ENCODE measurements around the gene NDUFS8.

The NDUFS8 gene

GRCh38 chr11:68006606-68007166 lies 23.8 kb upstream of the NDUFS8 start:
- DNase-seq (ENCODE audit: insufficient read length), result no peak
- FAIRE-seq, result no peak
- no peak for TF ChIP-seq TAF1 (IDR thresholded peaks at IDR 0.05; ENCODE audit: borderline replicate concordance, low read depth, low read length)
- TF ChIP-seq POLR2A (IDR thresholded peaks at IDR 0.05; ENCODE audit: low read depth, low read length), result no peak
- no peak for TF ChIP-seq POLR2AphosphoS5 (IDR thresholded peaks at IDR 0.05; ENCODE audit: low read depth, low read length)

GRCh38 chr11:68007498-68008380 lies 22.7 kb upstream of the NDUFS8 start:
- TF ChIP-seq TAF1 (IDR thresholded peaks at IDR 0.05; ENCODE audit: borderline replicate concordance, low read depth, low read length) (no peak), POLR2A (IDR thresholded peaks at IDR 0.05; ENCODE audit: low read depth, low read length) (no peak), POLR2AphosphoS5 (IDR thresholded peaks at IDR 0.05; ENCODE audit: low read depth, low read length) (no peak)
- no peak for DNase-seq (ENCODE audit: insufficient read length)
- no peak for FAIRE-seq

GRCh38 chr11:68008381-68009337 lies 21.8 kb upstream of the NDUFS8 start:
- TF ChIP-seq POLR2AphosphoS5 (IDR thresholded peaks at IDR 0.05; ENCODE audit: low read depth, low read length), result no peak
- TF ChIP-seq POLR2A (IDR thresholded peaks at IDR 0.05; ENCODE audit: low read depth, low read length), result no peak
- TF ChIP-seq TAF1 (IDR thresholded peaks at IDR 0.05; ENCODE audit: borderline replicate concordance, low read depth, low read length), result no peak
- FAIRE-seq, result peak; percentile 91
- DNase-seq (ENCODE audit: insufficient read length), result no peak

- TF ChIP-seq POLR2AphosphoS5 (IDR thresholded peaks at IDR 0.05; ENCODE audit: low read depth, low read length), result no peak
- TF ChIP-seq POLR2A (IDR thresholded peaks at IDR 0.05; ENCODE audit: low read depth, low read length), result no peak
- TF ChIP-seq TAF1 (IDR thresholded peaks at IDR 0.05; ENCODE audit: borderline replicate concordance, low read depth, low read length), result no peak
- FAIRE-seq (no peak), DNase-seq (ENCODE audit: insufficient read length) (no peak)
Observed at GRCh38 chr11:68009391-68010089, 20.9 kb upstream of the NDUFS8 start.

- no peak for DNase-seq (ENCODE audit: insufficient read length)
- FAIRE-seq, result peak; percentile 74
- TF ChIP-seq POLR2AphosphoS5 (IDR thresholded peaks at IDR 0.05; ENCODE audit: low read depth, low read length), result no peak
- no peak for TF ChIP-seq POLR2A (IDR thresholded peaks at IDR 0.05; ENCODE audit: low read depth, low read length)
- TF ChIP-seq TAF1 (IDR thresholded peaks at IDR 0.05; ENCODE audit: borderline replicate concordance, low read depth, low read length), result no peak
Observed at GRCh38 chr11:68010090-68011041, 20.1 kb upstream of the NDUFS8 start, which contains the start of gene ALDH3B1. TSS of gene ALDH3B1 (plus strand) at chr11:68010327. CDS start at chr11:68015298, 4,971 bp downstream.

GRCh38 chr11:68011051-68011943 lies 19.2 kb upstream of the NDUFS8 start:
- TF ChIP-seq POLR2AphosphoS5 (IDR thresholded peaks at IDR 0.05; ENCODE audit: low read depth, low read length), result no peak
- no peak for TF ChIP-seq POLR2A (IDR thresholded peaks at IDR 0.05; ENCODE audit: low read depth, low read length)
- no peak for TF ChIP-seq TAF1 (IDR thresholded peaks at IDR 0.05; ENCODE audit: borderline replicate concordance, low read depth, low read length)
- no peak for FAIRE-seq
- no peak for DNase-seq (ENCODE audit: insufficient read length)

GRCh38 chr11:68012044-68012842 lies 18.2 kb upstream of the NDUFS8 start:
- FAIRE-seq (no peak), DNase-seq (ENCODE audit: insufficient read length) (no peak)
- TF ChIP-seq POLR2A (IDR thresholded peaks at IDR 0.05; ENCODE audit: low read depth, low read length) (no peak), POLR2AphosphoS5 (IDR thresholded peaks at IDR 0.05; ENCODE audit: low read depth, low read length) (no peak), TAF1 (IDR thresholded peaks at IDR 0.05; ENCODE audit: borderline replicate concordance, low read depth, low read length) (no peak)

GRCh38 chr11:68012843-68013610 lies 17.5 kb upstream of the NDUFS8 start:
- FAIRE-seq (no peak), DNase-seq (ENCODE audit: insufficient read length) (no peak)
- no peak for TF ChIP-seq POLR2A (IDR thresholded peaks at IDR 0.05; ENCODE audit: low read depth, low read length)
- no peak for TF ChIP-seq POLR2AphosphoS5 (IDR thresholded peaks at IDR 0.05; ENCODE audit: low read depth, low read length)
- no peak for TF ChIP-seq TAF1 (IDR thresholded peaks at IDR 0.05; ENCODE audit: borderline replicate concordance, low read depth, low read length)
